HG03095 (cell line): ENCODE data around the gene BRCA2.
A peak's percentile ranks its signal among the peaks of the same experiment; 100 is the strongest.
"Not testable (repeated sequence)": the region's sequence is repeated elsewhere in the genome, so short reads cannot be mapped to it uniquely, and the experiment has no call there.

Source experiments
- ATAC-seq: cut with Tn5 transposase; IDR thresholded peaks from one replicate; pipeline ENCODE4 v1.9.1; 2021; ENCODE audit warnings: moderate library complexity; ENCODE audit not compliant: unreplicated experiment

BRCA2 gene

DNA sequence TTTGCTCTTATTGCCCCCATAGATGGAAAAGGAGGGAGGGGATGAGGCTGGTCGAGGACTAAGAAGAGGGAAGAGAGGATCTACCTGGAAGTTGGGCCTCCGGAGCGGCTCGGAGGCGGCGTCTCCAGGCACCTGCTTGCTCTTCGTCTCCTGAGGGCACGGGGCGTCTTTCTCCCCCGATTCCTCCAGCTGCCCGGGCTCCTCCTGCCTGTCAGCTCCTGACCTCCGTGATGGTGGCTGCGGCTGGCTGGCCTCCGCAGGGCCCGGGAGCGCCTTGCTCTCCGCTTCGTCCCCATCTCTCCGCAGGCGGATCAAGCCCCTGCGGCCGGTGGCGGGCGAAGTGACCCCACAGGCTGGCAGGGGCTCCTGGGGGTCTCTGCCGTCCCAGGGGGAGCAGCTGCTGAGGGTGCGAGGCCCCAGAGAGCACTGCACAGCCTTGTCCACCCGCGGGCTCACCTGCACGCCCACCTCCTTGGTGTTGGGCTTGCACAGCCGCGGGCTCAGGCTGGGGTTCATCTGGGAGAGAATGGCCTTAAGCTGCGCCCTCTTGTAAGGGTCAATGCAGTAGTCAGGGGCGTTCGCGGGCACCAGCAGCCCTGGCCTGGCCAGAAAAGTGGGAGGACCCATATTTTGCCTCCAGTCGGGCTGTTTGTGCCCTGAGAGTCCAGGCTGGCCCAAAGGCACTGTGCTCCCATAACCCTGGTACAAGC is 4.0 kb upstream of the BRCA2 start:
- no peak for ATAC-seq

DNA sequence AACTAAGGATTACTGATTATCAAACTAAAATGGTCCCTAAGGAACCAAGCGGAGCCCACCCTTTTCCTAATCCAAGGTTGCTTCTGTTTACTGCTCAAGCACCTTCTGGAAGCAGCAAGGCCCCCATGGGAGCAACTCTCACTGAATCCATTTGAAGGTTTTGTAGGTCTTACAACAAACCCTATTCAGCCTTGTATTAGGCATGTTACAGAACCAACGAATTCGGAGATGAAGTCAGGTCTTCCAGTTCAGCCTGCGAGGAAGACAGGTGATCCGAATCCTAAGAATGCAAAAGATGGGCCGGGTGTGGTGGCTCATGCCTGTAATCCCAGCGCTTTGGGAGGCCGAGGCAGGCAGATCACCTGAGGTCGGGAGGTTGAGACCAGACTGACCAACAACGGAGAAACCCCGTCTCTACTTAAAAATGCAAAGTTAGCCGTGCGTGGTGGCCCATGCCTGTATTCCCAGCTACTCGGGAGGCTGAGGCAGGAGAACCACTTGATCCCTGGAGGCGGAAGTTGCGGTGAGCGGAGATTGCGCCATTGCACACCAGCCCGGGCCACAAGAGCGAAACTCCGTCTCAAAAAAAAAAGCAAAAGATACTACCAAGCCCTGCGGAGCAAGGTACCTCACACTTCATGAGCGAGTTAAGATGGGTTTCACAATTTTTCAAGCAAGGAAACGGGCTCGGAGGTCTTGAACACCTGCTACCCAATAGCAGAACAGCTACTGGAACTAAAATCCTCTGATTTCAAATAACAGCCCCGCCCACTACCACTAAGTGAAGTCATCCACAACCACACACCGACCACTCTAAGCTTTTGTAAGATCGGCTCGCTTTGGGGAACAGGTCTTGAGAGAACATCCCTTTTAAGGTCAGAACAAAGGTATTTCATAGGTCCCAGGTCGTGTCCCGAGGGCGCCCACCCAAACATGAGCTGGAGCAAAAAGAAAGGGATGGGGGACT is 754 bp upstream of the BRCA2 start:
- peak; percentile 5 for ATAC-seq

GRCh38 chr13:32316028-32316339 is 676 bp downstream of the BRCA2 start:
- peak; percentile 53 for ATAC-seq

- no peak for ATAC-seq
Measured at GRCh38 chr13:32316501-32316900, 1.2 kb downstream of the BRCA2 start.

DNA sequence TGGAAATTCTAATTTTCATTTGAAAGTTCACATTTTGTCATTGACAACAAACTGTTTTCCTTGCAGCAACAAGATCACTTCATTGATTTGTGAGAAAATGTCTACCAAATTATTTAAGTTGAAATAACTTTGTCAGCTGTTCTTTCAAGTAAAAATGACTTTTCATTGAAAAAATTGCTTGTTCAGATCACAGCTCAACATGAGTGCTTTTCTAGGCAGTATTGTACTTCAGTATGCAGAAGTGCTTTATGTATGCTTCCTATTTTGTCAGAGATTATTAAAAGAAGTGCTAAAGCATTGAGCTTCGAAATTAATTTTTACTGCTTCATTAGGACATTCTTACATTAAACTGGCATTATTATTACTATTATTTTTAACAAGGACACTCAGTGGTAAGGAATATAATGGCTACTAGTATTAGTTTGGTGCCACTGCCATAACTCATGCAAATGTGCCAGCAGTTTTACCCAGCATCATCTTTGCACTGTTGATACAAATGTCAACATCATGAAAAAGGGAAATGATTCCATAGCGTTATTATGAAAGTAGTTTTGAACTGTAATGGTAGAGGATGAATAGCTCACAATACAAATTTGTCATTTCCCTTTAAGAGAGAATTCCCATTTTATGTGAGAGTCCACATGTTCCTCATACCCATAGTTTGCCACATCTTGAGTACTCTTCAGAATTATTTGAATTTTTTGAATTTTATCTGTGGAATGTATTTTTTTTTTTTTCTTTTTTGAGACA is 2.6 kb downstream of the BRCA2 start:
- ATAC-seq, result no peak

GRCh38 chr13:32320528-32320927 is 5.2 kb downstream of the BRCA2 start:
- no peak for ATAC-seq

- ATAC-seq, result no peak
Measured at GRCh38 chr13:32323912-32324311, 8.6 kb downstream of the BRCA2 start.

DNA sequence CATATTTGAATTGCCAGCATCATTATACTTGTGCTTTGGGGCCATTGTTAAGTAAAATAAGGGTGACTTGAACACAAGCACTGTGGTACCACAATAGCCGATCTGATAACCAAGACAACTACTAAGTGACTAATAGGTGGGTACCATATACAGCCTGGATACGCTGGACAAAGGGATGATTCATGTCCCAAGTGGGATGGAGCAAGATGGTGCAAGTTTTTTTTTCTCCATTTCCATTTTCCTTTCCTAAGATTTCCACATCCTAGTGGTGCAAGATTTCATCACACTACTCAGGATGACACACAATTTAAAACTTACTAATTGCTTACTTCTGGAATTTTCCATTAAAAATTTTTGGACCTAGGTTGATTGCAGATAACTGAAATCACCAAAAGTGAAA is 15.1 kb downstream of the BRCA2 start:
- ATAC-seq, result no peak

GRCh38 chr13:32334671-32335070 is 19.4 kb downstream of the BRCA2 start:
- ATAC-seq, result no peak

- ATAC-seq, result no peak
Measured at GRCh38 chr13:32340914-32341313, 25.6 kb downstream of the BRCA2 start.

DNA sequence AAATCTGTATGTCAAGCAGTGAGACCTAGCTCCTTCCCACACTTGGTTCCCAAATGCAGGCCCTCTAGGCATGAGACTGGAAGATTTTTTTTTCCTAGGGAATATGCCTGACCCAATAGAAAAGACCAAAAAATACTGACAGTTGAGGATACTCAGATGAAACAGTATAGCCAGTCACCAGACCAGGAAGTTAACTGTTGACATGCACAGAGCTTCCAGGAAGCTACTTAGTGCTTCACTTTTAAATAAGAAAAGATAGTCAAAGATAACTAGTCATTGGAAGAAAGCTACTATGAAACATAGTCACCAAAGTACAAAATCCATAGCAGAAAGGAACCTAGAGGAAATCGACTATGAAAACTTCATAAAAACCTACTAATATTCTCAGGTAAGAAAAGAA is 32.3 kb downstream of the BRCA2 start:
- ATAC-seq, result no peak

GRCh38 chr13:32350839-32351441 is 35.6 kb downstream of the BRCA2 start:
- not testable (repeated sequence) for ATAC-seq

DNA sequence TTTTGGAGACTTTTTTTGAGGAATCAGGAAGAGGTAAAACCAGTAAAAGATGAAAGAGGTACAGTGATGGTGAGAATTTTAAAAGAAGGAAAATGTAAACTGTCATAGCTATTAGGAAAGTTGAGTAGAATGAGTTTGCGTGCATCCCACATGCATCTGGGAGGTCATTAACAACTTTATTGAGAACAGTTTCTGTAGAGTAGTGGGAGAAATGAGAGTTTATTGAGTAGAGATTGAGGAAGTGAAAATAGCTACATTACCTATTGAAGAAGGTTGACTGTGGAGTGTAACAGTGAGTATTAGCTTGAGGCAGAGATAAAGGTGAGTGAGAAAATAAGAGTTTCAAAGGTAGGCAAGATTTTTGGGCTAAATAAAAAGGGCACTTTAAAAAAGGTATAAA is 38.7 kb downstream of the BRCA2 start:
- ATAC-seq, result peak; percentile 63

GRCh38 chr13:32355935-32356334 is 40.6 kb downstream of the BRCA2 start:
- ATAC-seq, result not testable (repeated sequence)

DNA sequence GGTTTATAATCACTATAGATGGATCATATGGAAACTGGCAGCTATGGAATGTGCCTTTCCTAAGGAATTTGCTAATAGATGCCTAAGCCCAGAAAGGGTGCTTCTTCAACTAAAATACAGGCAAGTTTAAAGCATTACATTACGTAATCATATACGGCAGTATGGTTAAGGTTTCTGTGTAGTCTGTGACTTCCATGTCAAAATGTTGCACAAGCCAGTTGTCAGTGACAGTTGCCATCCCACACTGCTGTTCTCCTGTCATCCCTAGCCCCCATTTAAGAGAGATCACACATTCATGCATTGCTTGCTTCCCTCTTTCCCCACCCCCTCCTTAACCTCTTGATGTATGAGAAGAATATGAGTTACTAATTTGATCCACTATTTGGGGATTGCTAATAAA is 47.3 kb downstream of the BRCA2 start:
- no peak for ATAC-seq

DNA sequence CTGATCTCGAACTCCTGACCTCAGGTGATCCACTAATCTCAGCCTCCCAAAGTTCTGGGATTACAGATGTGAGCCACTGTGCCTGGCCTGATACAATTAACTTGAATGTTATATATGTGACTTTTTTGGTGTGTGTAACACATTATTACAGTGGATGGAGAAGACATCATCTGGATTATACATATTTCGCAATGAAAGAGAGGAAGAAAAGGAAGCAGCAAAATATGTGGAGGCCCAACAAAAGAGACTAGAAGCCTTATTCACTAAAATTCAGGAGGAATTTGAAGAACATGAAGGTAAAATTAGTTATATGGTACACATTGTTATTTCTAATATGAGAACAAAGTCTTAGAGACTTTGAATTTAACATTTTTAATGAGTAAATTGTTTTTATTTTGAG is 55.5 kb downstream of the BRCA2 start:
- no peak for ATAC-seq

DNA sequence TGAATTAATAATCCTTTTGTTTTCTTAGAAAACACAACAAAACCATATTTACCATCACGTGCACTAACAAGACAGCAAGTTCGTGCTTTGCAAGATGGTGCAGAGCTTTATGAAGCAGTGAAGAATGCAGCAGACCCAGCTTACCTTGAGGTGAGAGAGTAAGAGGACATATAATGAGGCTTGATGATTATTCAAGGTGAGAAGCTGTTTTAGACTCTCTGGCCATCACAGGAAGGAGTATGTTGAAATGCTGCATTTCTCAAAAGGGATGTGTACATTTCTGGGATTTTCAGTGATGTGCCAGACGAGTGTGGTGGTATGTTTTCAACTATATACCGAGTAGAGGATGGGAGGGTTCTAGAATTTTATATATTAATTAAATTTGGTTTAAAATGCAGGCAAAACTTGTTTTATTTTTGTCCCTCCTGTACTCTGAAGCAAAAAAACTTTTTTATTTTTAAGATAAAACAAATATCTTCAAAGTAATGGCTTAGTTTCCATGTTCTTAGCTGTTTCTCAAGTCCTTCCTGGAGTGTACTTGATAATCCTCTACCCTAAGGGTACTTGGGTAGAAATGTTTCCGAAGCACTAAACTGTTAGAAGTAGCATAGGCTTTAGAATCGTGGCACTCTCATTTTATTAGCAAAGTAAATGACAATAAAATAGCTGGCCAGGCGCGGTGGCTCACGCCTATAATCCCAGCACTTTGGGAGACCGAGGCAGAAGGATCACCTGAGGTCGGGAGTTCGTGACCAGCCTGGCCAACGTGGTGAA is 61.5 kb downstream of the BRCA2 start:
- no peak for ATAC-seq

DNA sequence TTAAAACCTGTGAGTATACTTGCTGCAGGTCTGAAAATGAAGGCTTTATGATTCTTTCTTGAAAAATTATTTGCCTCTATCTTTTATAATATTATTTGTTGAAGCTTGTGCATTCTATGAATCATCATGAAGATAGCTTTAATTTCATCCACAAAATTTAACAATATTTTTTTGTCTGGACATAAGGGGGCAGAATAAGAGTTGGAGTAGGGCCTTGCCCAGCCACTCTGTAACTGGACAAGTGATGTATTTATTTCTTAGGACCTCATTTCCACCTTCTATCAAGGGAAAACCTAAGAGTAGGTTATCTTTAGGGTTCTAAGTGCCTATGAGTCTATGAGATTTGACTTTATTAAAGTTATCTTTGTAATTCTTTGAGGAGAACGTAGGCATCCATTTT is 62.7 kb downstream of the BRCA2 start:
- ATAC-seq, result no peak

- ATAC-seq, result no peak
Measured at GRCh38 chr13:32381539-32381938, 66.2 kb downstream of the BRCA2 start.

GRCh38 chr13:32383836-32384618 is 68.7 kb downstream of the BRCA2 start:
- ATAC-seq, result no peak
